CD4-positive, alpha-beta T cell treated with Interleukin-17A for 4 hours (primary cell): Measurements from ENCODE around the gene ASPHD2.
"Not testable (repeated sequence)": the region's sequence is repeated elsewhere in the genome, so short reads cannot be mapped to it uniquely, and the experiment has no call there.

Experiments
- DNase-seq: peaks from one replicate; pipeline ENCODE4 v3.0.0-alpha.2; 2020; ENCODE audit warnings: mixed read lengths

ASPHD2 gene, protein sequence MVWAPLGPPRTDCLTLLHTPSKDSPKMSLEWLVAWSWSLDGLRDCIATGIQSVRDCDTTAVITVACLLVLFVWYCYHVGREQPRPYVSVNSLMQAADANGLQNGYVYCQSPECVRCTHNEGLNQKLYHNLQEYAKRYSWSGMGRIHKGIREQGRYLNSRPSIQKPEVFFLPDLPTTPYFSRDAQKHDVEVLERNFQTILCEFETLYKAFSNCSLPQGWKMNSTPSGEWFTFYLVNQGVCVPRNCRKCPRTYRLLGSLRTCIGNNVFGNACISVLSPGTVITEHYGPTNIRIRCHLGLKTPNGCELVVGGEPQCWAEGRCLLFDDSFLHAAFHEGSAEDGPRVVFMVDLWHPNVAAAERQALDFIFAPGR

DNA sequence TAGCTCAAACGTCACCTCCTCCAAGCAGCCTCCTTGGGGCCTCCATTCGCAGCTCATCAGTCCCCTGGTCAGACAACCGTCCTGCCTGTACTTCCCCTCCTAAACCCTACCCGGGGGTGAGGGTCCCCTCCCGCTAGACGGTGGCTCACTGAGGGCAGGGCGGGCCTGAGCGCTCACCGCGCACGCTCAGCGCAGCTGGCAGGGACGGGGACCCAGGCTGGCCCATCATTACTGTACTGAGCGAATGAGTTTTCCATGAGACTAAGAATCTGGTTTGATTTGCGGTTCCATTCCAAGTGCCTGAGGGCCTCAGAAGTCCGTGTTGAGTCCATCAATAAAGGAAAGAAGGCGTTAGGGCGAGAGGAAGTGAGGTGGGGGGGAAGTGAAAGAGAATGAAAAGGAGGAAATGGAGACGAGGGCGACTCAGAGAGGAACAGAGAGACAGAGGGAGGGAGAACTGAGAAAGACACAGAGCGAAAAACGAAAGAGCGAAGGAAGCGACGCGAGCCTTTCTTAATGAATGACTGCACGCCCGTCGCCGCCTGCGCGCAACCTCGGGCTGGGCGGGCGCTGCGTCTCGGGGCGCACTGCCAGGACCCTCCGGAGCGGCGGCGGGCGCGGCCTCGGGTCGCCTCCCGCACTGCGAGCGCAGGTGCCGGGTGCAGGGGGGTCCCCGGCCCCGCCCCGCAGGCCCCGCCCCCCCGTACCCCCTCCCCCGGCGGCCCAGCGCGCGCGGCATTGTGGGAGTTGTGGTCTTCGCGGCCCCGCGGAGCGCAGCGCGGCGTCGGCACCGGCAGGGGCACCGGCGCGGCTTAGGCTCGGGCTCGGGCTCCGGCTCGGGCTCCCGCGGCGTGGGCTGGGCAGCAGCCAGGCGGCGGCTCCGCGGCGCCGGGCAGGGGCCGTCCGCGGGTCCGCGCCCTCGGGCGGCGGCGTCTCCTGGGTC is at the start of gene ASPHD2:
ASPHD2 (plus strand) TSS at position 746 of the 943 bp plus-strand sequence. CDS start 4,356 bp downstream, outside the sequence.
- peak; percentile 90 for DNase-seq

- no peak for DNase-seq
These were observed 48.8 kb upstream of the ASPHD2 start for GRCh38 chr22:26380072-26380830.

DNA sequence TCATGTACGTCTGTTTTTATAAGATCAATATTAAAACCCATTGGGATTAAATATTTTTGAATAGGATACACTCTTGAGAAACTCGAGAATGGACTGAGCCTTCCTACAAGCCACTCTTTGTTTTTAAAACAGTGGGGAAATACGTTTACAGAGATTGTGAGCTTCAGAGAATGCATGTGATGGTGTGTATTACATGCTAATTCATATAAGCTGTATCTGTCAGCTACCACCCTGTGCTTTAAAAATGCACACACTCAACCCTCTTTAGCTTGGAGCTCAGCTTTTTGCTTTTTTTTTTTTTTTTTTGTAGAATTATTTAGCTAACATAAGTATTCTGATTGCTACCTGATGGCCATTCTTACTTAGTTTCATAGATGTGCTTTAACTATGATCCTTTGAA is 46.3 kb upstream of the ASPHD2 start:
- no peak for DNase-seq

DNA sequence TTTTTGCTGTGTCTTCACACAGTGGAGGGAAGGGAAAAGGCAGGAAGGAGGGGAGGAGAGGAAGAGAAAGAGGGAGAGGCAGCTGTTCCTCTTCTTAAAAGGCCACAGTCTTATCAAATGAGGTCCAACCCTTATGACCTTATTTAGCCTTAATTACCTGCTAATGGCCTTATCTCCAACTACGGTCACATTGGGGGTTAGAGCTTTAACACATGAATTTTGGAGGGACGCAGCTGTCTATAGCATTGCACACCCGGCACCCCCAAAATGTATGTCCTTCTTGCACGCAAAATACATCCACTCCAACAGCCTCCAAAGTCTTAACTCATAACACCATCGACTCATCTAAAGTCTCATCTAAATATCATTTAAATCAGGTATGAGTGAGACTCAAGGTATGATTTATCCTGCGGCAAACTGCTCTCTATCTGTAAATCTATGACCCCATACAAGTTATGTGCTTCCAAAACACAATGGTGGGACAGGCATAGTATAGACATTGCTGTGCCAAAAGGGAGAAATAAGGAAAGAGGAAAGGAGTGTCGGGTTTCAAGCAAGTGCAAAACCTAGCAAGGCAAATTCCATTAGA is 45.0 kb upstream of the ASPHD2 start:
- no peak for DNase-seq

DNA sequence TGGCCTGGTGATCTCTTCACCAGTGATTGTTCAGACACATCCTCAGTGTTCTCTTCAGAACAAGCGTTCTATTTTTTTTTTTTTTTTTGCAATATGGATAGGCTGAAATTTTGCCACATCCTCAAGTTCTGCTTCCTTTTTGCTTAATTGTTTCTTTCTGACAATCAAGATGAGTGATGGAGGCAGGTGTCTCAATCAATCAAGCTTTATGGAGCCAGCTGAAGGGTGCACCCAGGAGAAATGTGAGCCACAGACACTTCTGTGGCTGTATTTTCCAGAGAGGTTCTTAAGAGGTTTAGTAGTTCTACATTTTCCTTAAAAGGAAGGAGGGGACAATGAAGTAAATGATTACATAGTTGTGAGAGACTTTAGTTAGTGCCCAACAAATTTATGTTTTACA is 43.9 kb upstream of the ASPHD2 start:
- no peak for DNase-seq

- DNase-seq: no peak
These were observed 39.9 kb upstream of the ASPHD2 start for GRCh38 chr22:26389125-26389524.

GRCh38 chr22:26391091-26391490 is 38.0 kb upstream of the ASPHD2 start:
- no peak for DNase-seq

GRCh38 chr22:26391623-26392022 is 37.4 kb upstream of the ASPHD2 start:
- DNase-seq: no peak

- no peak for DNase-seq
These were observed 35.1 kb upstream of the ASPHD2 start for GRCh38 chr22:26393929-26394328.

DNA sequence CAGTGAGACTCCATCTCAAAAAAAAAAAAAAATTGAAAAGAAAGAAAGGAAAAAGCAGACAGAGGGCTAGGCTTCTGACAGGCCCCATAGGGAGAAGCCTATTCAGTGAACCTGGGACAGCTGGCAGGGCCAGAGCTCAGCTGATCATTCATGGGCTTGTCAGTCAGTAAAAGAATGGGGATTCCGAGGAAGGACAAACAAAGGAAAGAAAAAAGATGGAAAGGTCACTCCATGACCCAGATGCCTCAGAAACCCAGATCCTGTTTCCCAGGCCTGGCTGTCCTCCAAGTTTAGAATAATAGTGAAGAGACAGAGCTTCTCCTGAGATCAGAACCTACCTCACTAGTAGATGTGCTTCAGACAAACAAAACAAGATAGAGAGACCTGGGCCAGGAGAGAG is 34.3 kb upstream of the ASPHD2 start:
- DNase-seq: no peak

DNA sequence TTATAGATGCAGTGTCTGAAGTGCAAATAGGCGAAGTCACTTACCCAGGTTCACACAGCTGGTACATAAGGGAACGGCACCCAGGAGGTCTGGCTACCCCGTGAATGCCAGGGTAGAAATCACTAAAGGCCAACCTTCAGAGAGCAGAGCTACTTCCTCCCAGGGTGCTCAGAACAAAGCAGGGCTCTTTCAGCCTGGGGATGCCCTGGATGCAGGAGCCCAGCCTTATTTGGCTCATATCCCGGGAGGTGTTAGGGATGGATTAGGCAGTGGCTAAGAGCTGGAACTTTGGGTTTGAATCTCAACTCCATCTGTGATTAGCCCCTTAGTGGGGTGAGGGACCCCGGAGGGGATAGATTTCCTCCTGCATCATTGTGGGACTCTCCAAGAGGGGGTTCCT is 33.1 kb upstream of the ASPHD2 start:
- no peak for DNase-seq

DNA sequence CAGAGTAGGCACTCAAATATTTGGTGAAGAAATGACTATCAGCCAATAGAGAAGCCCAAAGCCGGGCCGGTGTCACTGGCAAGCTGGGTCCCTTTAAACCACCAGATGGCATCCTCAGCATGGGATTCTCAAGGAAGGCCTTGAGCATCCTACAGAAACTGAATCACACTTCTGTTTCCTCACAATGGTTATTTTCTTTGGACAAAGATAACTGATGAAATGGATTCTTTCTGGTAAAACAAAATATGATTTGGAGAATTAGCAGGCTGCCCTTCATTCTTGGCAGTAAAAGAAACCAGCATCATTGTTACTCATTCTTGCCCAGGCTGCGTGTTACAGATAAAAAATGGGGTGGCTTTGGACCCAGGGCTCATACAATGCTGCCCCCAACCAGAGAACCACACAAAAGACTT is 30.3 kb upstream of the ASPHD2 start:
- peak; percentile 70 for DNase-seq

GRCh38 chr22:26399289-26399688 is 29.8 kb upstream of the ASPHD2 start:
- DNase-seq: no peak

DNA sequence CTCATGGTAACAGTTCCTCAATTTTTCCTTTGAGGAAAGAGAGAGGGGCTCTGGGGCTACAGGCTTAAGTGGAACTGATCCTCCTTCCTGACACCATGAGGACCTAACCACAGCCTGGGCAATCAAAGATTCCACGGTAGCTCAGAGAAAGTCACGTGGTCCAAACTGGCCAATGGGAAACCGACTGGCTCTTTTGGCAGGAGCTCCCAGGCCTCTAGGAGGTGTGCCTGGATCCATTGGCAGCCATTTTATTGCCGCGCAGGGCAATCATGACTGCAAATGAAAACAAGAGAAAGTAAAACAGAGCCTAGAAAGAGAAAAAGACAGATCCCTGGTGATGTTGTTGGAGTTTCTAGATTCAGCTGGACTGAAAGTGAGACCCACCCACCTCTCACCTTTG is 27.3 kb upstream of the ASPHD2 start:
- DNase-seq: no peak

GRCh38 chr22:26404851-26405421 is 24.1 kb upstream of the ASPHD2 start:
- DNase-seq: no peak

GRCh38 chr22:26406118-26406517 is 22.9 kb upstream of the ASPHD2 start:
- DNase-seq: no peak

- DNase-seq: not testable (repeated sequence)
These were observed 20.4 kb upstream of the ASPHD2 start for GRCh38 chr22:26408562-26409220.

DNA sequence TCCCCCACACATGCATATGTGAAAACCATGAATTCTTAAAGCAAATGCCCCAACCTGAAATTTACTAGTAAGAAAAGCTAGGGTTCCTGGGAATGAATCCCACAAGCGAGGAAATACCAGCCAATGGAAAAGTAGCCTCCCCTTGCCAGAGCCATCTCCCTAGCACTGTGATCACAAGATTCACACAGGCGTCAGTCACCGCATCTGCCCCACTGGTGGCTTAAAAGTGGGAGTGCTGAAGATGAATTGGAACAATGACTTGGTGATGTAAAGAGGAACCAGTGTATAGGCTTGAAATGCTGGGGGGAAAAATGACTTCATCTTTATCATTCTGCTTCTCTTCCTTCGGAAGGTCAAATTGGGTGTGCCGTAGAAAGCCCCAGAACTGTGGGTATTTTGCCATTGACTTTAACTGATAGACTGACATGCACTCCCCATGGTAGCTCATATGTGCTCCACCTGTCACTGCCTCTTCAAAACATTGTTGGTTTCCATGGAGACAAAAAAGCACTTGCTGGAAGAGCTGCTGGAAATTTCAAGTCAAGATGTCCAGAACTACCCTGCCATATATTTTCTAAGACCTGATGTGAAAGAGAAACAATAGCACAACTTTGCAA is 19.2 kb upstream of the ASPHD2 start:
- DNase-seq: no peak

GRCh38 chr22:26410386-26410785 is 18.7 kb upstream of the ASPHD2 start:
- DNase-seq: no peak

- no peak for DNase-seq
These were observed 14.7 kb upstream of the ASPHD2 start for GRCh38 chr22:26414347-26414746.

- no peak for DNase-seq
These were observed 12.8 kb upstream of the ASPHD2 start for GRCh38 chr22:26416256-26416655.
